ENCODE results near the gene APLF.

The APLF gene

DNA sequence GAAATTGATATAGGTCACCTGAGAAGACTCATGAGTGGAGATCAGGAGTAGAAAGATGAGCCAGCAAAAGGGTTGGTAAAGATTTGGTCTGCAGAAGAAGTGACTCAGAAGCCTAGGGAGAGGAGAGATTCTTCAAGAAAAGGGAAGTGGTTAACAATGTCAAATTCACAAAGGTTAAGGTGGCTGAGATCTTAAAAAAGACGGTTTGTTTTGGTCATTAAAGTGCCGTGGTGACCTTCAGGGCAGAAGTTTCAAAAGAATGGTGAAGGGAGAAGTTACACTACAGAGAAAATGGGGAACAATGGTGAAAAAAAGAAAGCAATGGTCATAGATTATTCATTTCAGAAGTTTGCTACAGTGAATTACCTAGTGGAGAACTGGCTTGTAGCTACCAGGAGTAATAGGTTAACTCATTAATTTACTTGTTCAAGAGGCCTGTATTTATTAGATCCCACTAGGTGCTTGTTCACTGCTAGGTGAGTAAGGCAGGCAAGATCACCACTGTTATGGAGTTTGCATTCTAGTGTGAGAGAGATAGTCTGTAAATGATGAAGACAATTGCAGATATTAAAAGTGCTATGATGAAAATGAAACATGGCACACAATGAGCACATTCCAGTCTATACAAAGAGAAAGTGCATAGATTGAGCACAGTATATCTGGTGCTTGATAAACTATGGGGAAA lies 43.3 kb upstream of the APLF start:
- in situ Hi-C loops (cut with HindIII; ENCODE audit: low sequenced_read_pairs), result no loop called here
- H3K4me3 ChIP-seq (ENCODE audit: low read depth, low read length), result no peak overlapping the region
- DNase-seq (ENCODE audit: low read depth, low spot score), result no peak
- TF ChIP-seq, protein P1, sequence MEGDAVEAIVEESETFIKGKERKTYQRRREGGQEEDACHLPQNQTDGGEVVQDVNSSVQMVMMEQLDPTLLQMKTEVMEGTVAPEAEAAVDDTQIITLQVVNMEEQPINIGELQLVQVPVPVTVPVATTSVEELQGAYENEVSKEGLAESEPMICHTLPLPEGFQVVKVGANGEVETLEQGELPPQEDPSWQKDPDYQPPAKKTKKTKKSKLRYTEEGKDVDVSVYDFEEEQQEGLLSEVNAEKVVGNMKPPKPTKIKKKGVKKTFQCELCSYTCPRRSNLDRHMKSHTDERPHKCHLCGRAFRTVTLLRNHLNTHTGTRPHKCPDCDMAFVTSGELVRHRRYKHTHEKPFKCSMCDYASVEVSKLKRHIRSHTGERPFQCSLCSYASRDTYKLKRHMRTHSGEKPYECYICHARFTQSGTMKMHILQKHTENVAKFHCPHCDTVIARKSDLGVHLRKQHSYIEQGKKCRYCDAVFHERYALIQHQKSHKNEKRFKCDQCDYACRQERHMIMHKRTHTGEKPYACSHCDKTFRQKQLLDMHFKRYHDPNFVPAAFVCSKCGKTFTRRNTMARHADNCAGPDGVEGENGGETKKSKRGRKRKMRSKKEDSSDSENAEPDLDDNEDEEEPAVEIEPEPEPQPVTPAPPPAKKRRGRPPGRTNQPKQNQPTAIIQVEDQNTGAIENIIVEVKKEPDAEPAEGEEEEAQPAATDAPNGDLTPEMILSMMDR (IDR thresholded peaks at IDR 0.05; ENCODE audit: low read depth, low read length), result no peak

DNA sequence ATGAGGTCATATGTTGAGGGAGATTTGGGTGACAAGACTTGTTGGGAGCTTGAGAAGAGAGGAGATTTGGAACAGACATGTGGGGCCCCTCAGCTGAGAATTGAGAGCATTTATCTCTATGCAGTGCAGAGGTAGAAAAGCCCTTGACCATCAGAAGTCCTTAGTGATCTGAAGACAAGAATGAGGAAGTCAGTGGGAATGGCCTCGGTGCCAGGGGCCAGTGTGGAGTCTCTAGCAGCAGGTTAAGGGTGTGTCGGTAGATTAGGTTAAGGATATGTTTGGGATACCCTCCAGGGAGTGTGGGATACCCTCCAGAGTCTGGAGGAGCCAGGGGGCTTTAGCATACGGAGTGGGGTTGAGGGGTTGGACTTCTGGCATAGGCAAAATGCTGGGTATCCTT lies 41.9 kb upstream of the APLF start:
- TF ChIP-seq, protein P1 (IDR thresholded peaks at IDR 0.05; ENCODE audit: low read depth, low read length), result no peak
- no peak overlapping the region for H3K4me3 ChIP-seq (ENCODE audit: low read depth, low read length)
- in situ Hi-C loops (cut with HindIII; ENCODE audit: low sequenced_read_pairs), result no loop called here
- no peak for DNase-seq (ENCODE audit: low read depth, low spot score)

DNA sequence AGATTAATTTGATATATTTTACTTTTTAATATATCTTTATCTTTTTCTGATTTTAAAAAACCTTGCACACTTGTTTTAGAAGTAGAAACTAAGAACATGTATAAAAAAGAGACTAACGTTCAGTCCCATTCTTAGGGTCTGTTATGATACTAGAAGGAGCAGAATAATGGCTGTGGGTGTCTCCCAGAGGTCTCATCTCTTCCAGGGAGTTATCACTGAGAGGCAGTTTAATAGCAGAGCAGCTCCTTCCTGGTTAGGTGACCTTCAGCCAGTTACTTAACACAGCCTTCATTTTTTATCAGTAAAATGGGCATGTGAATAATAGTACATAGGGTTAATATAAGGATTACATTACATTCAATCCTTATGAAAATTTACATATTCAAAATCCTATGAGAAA lies 40.9 kb upstream of the APLF start:
- DNase-seq (ENCODE audit: low read depth, low spot score), result no peak
- TF ChIP-seq, protein P1 (IDR thresholded peaks at IDR 0.05; ENCODE audit: low read depth, low read length), result no peak
- in situ Hi-C loops (cut with HindIII; ENCODE audit: low sequenced_read_pairs), result no loop called here
- no peak overlapping the region for H3K4me3 ChIP-seq (ENCODE audit: low read depth, low read length)

DNA sequence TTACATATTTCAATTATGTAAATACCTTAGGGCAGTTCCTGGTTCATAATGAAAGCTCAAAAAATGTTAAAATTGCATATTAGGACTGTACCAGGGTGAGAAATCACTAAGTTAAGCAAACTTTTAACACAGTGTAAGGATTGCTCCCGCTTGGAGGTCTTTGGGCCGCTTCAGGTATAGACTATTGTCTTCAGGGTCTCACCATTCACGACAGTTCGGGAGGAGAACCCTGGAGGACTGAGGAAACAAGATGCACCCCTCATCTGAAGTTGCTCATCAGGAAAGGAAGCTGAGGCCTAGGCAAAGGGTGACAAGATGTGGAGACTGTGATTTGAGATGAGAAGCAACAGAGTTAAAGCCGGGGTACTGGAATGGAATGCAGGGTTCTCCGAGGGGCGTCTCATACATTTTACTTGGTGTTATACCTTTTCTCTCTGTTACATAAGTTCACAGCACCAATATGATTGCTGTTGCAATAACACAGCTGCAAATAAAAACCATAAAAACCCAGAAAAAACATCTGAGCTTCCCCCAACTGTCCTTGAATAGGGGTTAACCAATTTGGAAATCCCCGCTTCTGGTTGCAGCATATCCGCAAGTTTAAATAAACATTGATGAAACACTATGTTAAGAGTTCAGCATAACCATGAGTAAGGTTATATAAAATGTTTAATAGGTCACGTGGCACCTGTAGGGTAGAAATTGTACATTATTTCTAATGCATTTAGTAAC lies 40.4 kb upstream of the APLF start:
- no peak overlapping the region for H3K4me3 ChIP-seq (ENCODE audit: low read depth, low read length)
- TF ChIP-seq, protein P1 (IDR thresholded peaks at IDR 0.05; ENCODE audit: low read depth, low read length), result no peak
- in situ Hi-C loops (cut with HindIII; ENCODE audit: low sequenced_read_pairs), result no loop called here
- peak; percentile 29 for DNase-seq (ENCODE audit: low read depth, low spot score)

DNA sequence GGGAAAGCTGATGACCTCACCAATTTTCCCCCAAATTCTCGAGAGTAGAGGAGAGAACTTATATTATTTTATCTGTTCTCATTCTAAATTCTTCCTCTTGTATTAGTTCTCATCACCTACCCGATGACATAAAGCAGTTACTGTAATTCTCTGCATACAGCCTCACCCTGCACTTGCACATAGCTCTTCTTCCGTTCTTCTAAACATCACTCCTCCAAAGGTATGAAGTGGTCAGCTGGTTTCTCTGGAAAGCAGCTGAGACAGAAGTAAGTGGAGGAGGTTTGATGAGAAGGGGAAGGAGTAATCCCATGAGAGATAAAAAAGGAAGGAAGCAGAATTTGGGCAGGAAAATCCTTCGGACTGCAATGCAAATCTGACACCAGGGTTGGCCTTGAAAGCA lies 39.3 kb upstream of the APLF start:
- in situ Hi-C loops (cut with HindIII; ENCODE audit: low sequenced_read_pairs), result no loop called here
- TF ChIP-seq, protein P1 (IDR thresholded peaks at IDR 0.05; ENCODE audit: low read depth, low read length), result no peak
- DNase-seq (ENCODE audit: low read depth, low spot score), result no peak
- H3K4me3 ChIP-seq (ENCODE audit: low read depth, low read length), result no peak overlapping the region

DNA sequence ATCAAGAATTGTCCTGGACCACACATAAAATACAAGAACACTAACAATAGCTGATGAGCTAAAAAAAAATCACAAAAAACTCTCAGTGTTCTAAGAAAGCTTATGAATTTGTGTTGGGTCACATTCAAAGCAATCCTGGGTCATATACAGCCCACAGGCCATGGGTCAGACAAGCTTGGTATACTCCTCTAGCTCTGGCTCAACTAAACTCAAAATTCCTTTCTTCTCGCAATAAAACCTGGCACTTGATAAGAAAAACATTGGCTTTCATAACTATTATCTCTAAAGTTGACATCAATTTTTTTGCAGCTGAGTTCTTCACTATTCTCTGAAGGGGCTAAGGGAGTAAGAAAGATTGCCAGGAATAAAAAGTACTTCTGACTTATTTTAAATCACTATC lies 38.6 kb upstream of the APLF start:
- TF ChIP-seq, protein P1 (IDR thresholded peaks at IDR 0.05; ENCODE audit: low read depth, low read length), result no peak
- no peak overlapping the region for H3K4me3 ChIP-seq (ENCODE audit: low read depth, low read length)
- in situ Hi-C loops (cut with HindIII; ENCODE audit: low sequenced_read_pairs), result no loop called here
- DNase-seq (ENCODE audit: low read depth, low spot score), result no peak

Measured in astrocyte of the spinal cord (primary cell).